SU-DHL-6 (cell line): ENCODE data around the gene FZD7.

ENCODE experiments used
- H2AFZ ChIP-seq: fragments of 200-600 bp; sonication (generic); 2 replicates; pipeline ENCODE4 v1.6.1; 2014; ENCODE audit warnings: low read depth, mild to moderate bottlenecking, moderate library complexity, mixed read lengths, antibody characterized with exemption, low read length; ENCODE audit not compliant: severe bottlenecking
- H3F3A ChIP-seq: fragments of 200-600 bp; shearing (Covaris generic); 2 replicates; pipeline ENCODE4 v1.6.0; 2016; ENCODE audit warnings: antibody characterized with exemption, mild to moderate bottlenecking; ENCODE audit not compliant: insufficient read depth
- H3K27ac ChIP-seq: fragments of 200-600 bp; sonication (generic); 2 replicates; pipeline ENCODE4 v1.5.1; 2016; ENCODE audit warnings: low read depth, mild to moderate bottlenecking, low read length, moderate library complexity, mixed read lengths
- H3K27me3 ChIP-seq: fragments of 200-600 bp; sonication (generic), shearing (Covaris generic); 2 replicates; pipeline ENCODE4 v1.6.0; 2014; ENCODE audit warnings: mild to moderate bottlenecking, low read length
- H3K36me3 ChIP-seq: fragments of 200-600 bp; sonication (generic); 2 replicates; pipeline ENCODE4 v1.6.1; 2014; ENCODE audit warnings: mild to moderate bottlenecking, low read length, mixed read lengths
- H3K4me2 ChIP-seq: fragments of 300-600, 200-600 bp; shearing (Covaris generic), sonication (generic); 2 replicates; pipeline ENCODE4 v1.6.0; 2014; ENCODE audit warnings: low read length, low read depth, mild to moderate bottlenecking; ENCODE audit not compliant: poor library complexity, severe bottlenecking
- H3K4me3 ChIP-seq: fragments of 200-600 bp; sonication (generic); 2 replicates; pipeline ENCODE4 v1.5.1; 2014; ENCODE audit warnings: antibody characterized with exemption, low read length, mild to moderate bottlenecking, mixed read lengths; ENCODE audit not compliant: insufficient read depth, poor library complexity, severe bottlenecking
- H3K79me2 ChIP-seq: fragments of 200-600 bp; sonication (generic); 2 replicates; pipeline ENCODE4 v1.6.1; 2014; ENCODE audit warnings: mild to moderate bottlenecking, low read length, moderate library complexity; ENCODE audit not compliant: insufficient read depth
- H3K9ac ChIP-seq: fragments of 200-600 bp; sonication (generic); 2 replicates; pipeline ENCODE4 v1.7.0; 2014; ENCODE audit warnings: mild to moderate bottlenecking, low read length
- H3K9me2 ChIP-seq: fragments of 200-600 bp; sonication (generic); replicated peaks from 2 replicates; pipeline ENCODE4 v1.6.1; 2014; ENCODE audit warnings: low read length; ENCODE audit not compliant: insufficient read depth
- H3K9me3 ChIP-seq: fragments of 200-600 bp; sonication (generic); 2 replicates; pipeline ENCODE4 v1.6.1; 2014; ENCODE audit warnings: low read length, mixed read lengths; ENCODE audit not compliant: insufficient read depth
- H4K20me1 ChIP-seq: fragments of 200-600 bp; sonication (generic); 2 replicates; pipeline ENCODE4 v1.6.1; 2014; ENCODE audit warnings: low read depth, mild to moderate bottlenecking, antibody characterized with exemption, low read length, moderate library complexity, mixed read lengths
- EZH2phosphoT487 ChIP-seq: fragments of 200-600 bp; sonication (generic), shearing (Covaris generic); conservative IDR thresholded peaks from 2 replicates; pipeline ENCODE4 v1.6.1; 2018; ENCODE audit warnings: mild to moderate bottlenecking, antibody characterized with exemption, low read length, moderate library complexity, mixed read lengths
- TF ChIP-seq, protein P1 (sequence below): fragments of 200-600 bp; sonication (generic); IDR thresholded peaks from one replicate; pipeline ENCODE4 v1.5.1; 2017; ENCODE audit warnings: antibody characterized with exemption, mild to moderate bottlenecking, low read length, moderate library complexity; ENCODE audit not compliant: insufficient read depth, poor library complexity, severe bottlenecking

FZD7 gene

DNA sequence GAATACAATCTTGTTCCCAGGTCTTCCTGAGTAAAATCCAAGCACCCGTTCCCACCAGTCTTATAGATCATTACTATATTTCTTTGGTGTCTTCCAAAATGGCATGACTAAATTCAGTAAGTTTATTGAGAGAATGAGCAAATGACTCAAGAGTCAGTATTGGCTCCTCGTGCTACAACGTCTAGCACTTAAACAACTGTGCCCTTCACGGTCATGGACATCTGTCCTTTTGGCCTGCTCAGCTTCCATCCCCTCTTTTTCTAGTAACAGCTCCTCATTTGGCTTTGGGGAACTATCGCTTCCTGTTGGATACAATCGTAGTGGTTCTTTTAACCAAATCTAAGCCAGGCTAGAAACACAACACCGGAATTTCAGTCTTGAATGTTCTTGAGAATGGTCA is 24.1 kb upstream of the FZD7 start:
- H3K27me3 ChIP-seq = no peaks in the 10 kb centered on the region
- no peaks in the 10 kb centered on the region for H3K9me2 ChIP-seq
- no peak for TF ChIP-seq EZH2phosphoT487
- TF ChIP-seq, protein P1, sequence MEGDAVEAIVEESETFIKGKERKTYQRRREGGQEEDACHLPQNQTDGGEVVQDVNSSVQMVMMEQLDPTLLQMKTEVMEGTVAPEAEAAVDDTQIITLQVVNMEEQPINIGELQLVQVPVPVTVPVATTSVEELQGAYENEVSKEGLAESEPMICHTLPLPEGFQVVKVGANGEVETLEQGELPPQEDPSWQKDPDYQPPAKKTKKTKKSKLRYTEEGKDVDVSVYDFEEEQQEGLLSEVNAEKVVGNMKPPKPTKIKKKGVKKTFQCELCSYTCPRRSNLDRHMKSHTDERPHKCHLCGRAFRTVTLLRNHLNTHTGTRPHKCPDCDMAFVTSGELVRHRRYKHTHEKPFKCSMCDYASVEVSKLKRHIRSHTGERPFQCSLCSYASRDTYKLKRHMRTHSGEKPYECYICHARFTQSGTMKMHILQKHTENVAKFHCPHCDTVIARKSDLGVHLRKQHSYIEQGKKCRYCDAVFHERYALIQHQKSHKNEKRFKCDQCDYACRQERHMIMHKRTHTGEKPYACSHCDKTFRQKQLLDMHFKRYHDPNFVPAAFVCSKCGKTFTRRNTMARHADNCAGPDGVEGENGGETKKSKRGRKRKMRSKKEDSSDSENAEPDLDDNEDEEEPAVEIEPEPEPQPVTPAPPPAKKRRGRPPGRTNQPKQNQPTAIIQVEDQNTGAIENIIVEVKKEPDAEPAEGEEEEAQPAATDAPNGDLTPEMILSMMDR = no peak
- no peak overlapping the region for H3K9ac ChIP-seq
- H3K9me3 ChIP-seq = no peaks in the 10 kb centered on the region
- no peaks in the 10 kb centered on the region for H4K20me1 ChIP-seq
- no peak overlapping the region for H3K4me2 ChIP-seq
- H2AFZ ChIP-seq = no peak overlapping the region
- no peak overlapping the region for H3K27ac ChIP-seq
- no peaks in the 10 kb centered on the region for H3F3A ChIP-seq
- H3K36me3 ChIP-seq = no peaks in the 10 kb centered on the region
- no peak overlapping the region for H3K4me3 ChIP-seq
- no peaks in the 10 kb centered on the region for H3K79me2 ChIP-seq

DNA sequence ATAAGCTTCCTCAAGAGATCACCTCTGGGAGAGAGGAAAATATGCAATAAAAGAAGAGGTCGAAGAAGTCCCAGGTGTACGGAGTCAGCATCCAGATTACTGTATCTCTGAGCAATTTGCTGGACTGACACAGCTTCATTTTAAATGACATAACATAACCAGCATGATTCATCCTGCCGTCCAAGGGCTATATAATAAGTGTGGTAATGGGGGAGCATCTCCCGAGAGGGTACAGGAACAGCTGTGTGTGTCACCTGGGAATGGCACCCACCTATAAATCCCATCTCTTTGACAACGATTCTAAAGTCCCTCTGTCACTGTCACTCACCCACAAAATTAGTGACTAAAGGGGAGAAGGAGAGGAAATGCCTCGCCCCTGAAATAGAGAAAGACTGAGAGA is 19.3 kb upstream of the FZD7 start:
- Histone ChIP-seq H3K4me2 (no peak overlapping the region), H3F3A (no peaks in the 10 kb centered on the region), H3K9me3 (no peaks in the 10 kb centered on the region)

DNA sequence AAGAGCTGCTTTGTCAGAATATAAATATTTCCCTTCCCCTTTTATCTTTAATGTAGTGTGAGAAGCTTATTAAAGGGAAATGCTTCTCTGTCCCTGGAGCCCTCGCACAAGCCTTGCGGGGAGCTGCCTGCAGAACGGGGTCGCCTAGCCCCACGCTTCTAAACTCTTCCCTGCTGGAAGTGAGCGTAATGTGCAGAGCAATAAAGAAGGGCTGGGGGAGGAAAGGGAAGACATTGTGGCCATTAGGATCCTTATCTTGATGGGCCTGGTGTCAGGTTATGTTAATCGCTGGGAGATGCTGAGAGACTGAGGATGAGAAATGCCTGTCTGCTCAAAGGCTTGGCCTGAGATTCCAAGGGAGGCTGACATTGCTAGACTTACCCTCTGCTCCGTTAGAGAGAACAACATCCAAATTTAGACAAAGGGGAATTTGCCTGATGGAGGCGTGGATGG is 18.9 kb upstream of the FZD7 start:
- Histone ChIP-seq H4K20me1 (no peaks in the 10 kb centered on the region), H3K27ac (no peak overlapping the region), H3K36me3 (no peaks in the 10 kb centered on the region), H3K27me3 (no peaks in the 10 kb centered on the region), H3K9ac (no peak overlapping the region), H3K4me2 (no peak overlapping the region), H3K9me3 (no peaks in the 10 kb centered on the region), H3K4me3 (no peak overlapping the region), H3K9me2 (no peaks in the 10 kb centered on the region), H3K79me2 (no peaks in the 10 kb centered on the region), H2AFZ (no peak overlapping the region), H3F3A (no peaks in the 10 kb centered on the region)
- TF ChIP-seq, protein P1 = no peak
- TF ChIP-seq EZH2phosphoT487 = no peak

More for the DNA sequence above, 19.3 kb upstream of the FZD7 start:
- Histone ChIP-seq H3K9ac (no peak overlapping the region), H2AFZ (no peak overlapping the region), H4K20me1 (no peaks in the 10 kb centered on the region), H3K9me2 (no peaks in the 10 kb centered on the region), H3K79me2 (no peaks in the 10 kb centered on the region), H3K27me3 (no peaks in the 10 kb centered on the region), H3K36me3 (no peaks in the 10 kb centered on the region), H3K27ac (no peak overlapping the region), H3K4me3 (no peak overlapping the region)
- TF ChIP-seq, protein P1 = no peak
- TF ChIP-seq EZH2phosphoT487 = no peak

DNA sequence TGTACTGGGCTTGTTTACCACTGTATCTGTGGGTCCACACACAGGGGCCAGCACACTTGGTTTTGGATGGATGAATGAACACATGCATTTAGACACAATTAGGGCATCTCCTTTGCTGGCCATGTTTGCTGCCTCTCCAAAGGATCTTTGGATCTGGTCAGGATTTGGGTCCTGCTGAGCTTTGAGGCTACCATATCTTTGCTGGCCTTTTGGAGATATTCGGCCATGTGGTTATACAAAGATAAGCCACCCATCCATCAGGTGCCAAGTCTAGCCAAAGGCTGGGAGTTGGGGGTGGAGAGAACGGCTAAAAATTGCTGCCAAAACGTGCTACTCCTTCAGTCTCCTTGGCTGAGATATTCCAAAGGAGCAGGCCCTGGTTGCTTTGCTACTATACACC is 18.2 kb upstream of the FZD7 start:
- Histone ChIP-seq H3K36me3 (no peaks in the 10 kb centered on the region), H3K27ac (no peak overlapping the region), H3K4me2 (no peak overlapping the region), H3K9ac (no peak overlapping the region), H3K9me2 (no peaks in the 10 kb centered on the region), H3K9me3 (no peaks in the 10 kb centered on the region), H2AFZ (no peak overlapping the region), H3K79me2 (no peaks in the 10 kb centered on the region), H3K27me3 (no peaks in the 10 kb centered on the region), H4K20me1 (no peaks in the 10 kb centered on the region), H3K4me3 (no peak overlapping the region), H3F3A (no peaks in the 10 kb centered on the region)
- TF ChIP-seq, protein P1 = no peak
- no peak for TF ChIP-seq EZH2phosphoT487
